GM21360 (cell line): ENCODE results near the gene MAPKAPK5.
"Not testable (repeated sequence)": the region's sequence is repeated elsewhere in the genome, so short reads cannot be mapped to it uniquely, and the experiment has no call there.

Experiments used
- ATAC-seq: cut with Tn5 transposase; IDR thresholded peaks from one replicate; pipeline ENCODE4 v1.9.1; 2021; ENCODE audit warnings: mild to moderate bottlenecking, moderate library complexity; ENCODE audit not compliant: unreplicated experiment

MAPKAPK5 gene

GRCh38 chr12:111827907-111828306, 14.1 kb upstream of the MAPKAPK5 start:
- ATAC-seq = no peak

DNA sequence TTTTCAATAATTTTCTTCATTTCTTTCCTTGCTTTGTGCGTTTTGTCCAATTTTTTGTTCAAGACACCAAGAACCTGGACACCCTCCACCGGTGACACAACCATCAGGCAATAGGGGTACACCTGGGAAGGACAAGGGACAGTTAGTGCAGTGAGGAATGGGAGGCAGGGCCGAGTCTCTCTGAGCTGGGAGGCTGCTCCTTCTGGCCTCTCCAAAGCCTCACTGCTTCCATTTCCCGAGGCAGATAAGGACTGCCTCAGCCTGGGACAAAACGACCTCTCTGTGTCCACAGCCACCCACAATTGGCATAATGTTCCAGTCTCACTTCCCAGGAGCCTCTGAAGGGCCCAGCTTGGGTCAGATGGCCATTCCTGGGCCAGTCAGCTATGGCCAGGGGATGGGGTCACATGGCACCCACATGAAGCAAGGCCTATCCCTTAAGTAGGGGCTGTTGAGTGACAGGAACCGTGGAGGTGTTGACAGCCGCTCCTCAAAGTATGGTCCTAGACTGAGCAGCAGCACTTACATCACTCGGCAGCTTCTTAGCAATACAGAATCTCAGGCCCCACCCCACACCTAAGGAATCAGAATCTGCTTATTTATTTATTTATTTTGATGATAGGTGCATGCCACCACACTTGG, 13.6 kb upstream of the MAPKAPK5 start:
- no peak for ATAC-seq

- not testable (repeated sequence) for ATAC-seq
These were observed 12.4 kb upstream of the MAPKAPK5 start for GRCh38 chr12:111829635-111830034.

DNA sequence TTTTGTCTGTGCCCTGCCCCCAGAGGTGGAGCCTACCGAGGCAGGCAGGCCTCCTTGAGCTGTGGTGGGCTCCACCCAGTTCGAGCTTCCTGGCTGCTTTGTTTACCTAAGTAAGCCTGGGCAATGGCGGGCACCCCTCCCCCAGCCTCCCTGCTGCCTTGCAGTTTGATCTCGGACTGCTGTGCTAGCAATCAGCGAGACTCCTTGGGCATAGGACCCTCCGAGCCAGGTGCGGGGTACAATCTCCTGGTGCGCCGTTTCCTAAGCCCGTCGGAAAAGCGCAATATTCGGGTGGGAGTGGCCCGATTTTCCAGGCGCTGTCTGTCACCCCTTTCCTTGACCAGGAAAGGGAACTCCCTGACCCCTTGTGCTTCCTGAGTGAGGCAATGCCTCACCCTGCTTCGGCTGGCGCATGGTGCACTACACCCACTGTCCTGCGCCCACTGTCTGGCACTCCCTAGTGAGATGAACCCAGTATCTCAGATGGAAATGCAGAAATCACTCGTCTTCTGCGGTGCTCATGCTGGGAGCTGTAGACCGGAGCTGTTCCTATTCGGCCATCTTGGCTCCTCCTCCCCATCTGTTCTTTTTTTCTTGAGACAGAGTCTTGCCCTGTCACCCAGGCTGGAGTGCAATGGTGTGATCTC, 7.2 kb upstream of the MAPKAPK5 start:
- not testable (repeated sequence) for ATAC-seq

- ATAC-seq = not testable (repeated sequence)
These were observed 6.4 kb upstream of the MAPKAPK5 start for GRCh38 chr12:111835531-111836181.

GRCh38 chr12:111838353-111838752, 3.7 kb upstream of the MAPKAPK5 start:
- no peak for ATAC-seq

DNA sequence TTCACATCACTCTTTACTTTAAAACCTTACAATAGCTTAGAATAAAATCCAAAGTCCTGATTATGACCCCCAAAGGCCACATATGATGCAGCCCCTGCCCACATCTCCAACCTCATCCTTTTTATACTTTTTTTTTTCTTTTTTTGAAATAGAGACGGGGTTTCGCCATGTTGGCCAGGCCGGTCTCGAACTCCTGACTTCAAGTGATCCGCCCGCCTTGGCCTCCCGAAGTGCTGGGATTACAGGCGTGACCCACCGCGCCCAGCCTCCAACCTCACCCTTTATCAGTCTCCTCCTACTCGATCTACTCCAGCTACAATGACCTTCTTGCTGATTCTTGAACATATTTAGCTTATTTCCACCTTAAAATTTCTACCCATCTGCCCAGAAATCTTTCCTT, 1.2 kb upstream of the MAPKAPK5 start:
- no peak for ATAC-seq

DNA sequence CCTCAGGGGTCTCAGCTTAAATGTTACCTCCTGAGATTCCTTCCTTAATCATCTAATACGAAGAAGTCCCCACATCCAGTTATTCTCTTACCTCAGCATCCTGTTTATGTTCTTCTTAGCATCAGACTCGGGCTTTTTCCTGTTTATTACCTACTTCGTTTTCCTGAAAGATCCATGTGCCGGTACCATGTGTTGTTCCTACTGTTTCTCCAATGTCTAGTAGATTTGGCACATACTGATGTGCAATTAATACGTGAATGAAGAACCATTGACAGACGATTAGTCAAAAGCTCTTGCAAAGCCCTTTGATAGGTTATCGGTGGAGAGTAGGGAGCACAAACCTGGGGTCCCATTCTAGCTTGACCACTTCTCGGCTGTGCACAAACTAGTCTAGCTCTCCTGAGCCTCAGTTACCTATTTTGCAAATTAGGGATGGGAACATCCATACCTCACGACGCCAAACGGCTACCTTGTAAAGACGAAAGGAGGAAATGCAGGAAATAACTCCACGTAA, 735 bp upstream of the MAPKAPK5 start:
- ATAC-seq = peak; percentile 9

DNA sequence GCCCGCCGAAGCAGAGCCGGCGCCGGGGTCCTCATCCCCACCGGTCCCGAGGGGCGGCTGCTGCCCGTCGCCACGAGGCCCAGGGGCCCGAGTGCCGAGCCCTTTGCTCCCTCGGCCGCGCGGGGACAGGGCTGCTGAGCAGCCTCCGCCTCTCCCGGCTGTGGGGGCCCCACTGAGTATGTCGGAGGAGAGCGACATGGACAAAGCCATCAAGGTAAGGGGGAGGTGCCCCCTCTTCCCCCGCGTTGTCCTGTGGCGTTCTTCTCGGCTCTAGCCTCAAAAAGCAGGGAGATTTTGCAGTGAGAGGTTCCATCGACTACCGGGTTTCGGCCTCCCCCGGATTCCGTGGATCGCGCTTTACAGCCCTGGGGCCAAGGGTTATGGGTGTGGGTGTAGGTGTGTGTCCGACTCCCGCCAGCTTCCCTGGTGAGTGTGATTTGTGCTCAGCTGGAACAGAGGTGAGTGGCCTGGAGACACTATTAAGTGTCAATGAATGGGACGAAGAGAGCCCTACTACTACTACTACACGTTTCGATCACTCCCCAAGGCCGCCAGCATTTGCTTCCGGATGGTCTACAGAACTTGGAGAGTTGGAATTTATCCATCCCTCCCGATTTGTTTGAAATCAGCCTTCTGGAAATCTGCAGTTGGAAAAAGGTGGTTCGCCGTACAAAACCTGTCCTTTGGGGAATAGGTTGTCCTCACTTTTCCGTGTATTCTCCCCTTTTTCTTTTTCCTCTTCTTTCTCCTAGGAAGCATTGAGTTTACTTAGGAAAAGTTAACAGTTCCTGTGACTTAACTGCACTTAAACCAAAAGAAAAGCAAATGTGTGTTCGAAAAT, 748 bp downstream of the MAPKAPK5 start:
- peak; percentile 25 for ATAC-seq

GRCh38 chr12:111846016-111846415, 4.0 kb downstream of the MAPKAPK5 start:
- no peak for ATAC-seq

GRCh38 chr12:111850526-111850925, 8.5 kb downstream of the MAPKAPK5 start:
- ATAC-seq = no peak

DNA sequence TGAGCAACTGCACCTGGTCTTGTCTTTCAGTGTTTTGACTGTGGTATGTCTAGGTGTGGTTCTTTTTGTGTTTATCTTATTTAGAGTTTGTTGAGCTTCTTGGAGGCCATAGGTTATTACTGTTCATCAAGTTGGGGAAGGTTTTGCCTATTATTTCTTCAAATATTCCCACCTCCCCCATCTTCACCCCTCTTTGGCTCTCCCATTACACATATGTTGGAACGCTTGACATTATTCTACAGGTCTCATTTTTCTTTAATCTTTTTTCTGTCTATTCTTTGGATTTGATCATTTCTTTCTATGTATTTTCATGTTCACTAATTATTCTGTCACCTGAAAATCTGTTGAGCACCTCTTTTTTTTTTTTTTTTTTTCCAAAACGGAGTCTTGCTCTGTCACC, 16.2 kb downstream of the MAPKAPK5 start:
- ATAC-seq = no peak

GRCh38 chr12:111858778-111859177, 16.8 kb downstream of the MAPKAPK5 start:
- ATAC-seq = no peak

- ATAC-seq = no peak
These were observed 22.9 kb downstream of the MAPKAPK5 start for GRCh38 chr12:111864913-111865312.

DNA sequence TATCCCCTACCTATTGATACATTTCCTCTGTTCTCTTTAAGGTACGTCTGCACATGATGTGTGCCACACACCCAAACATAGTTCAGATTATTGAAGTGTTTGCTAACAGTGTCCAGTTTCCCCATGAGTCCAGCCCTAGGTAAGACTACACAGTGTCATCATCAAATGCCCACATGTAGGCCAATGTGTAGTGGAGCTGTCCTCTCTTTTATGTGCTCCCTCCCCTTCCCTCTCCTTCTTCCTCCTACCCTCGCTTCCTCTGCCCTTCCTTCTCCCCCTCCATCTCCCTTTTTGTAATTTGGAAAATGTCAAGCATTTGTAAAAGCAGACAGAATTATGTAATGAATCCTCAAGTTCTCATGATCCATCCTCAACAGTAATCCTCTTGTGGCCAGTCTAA, 25.5 kb downstream of the MAPKAPK5 start:
- no peak for ATAC-seq

- no peak for ATAC-seq
These were observed 26.9 kb downstream of the MAPKAPK5 start for GRCh38 chr12:111868676-111869588.

- no peak for ATAC-seq
These were observed 27.6 kb downstream of the MAPKAPK5 start for GRCh38 chr12:111869671-111870070.

GRCh38 chr12:111870216-111870615, 28.2 kb downstream of the MAPKAPK5 start:
- ATAC-seq = no peak

GRCh38 chr12:111870706-111871105, 28.7 kb downstream of the MAPKAPK5 start:
- ATAC-seq = no peak

- ATAC-seq = no peak
These were observed 31.1 kb downstream of the MAPKAPK5 start for GRCh38 chr12:111873113-111873512.
